IMR-90 (cell line): Measurements from ENCODE around the gene FARP1. TPM values are rescaled to one million over a fixed set of nuclear protein-coding genes. Genes with fewer than 3 reads are reported as not detected.

ENCODE experiments used
- ATAC-seq: fragments of 200-7000 bp; cut with Tn5 transposase; 2 replicates; pipeline ENCODE4 v1.9.1; 2020; ENCODE audit warnings: low read depth, mild to moderate bottlenecking, moderate library complexity
- BruUV-seq: library from RNA; stranded (reverse); fragments of 400-500 nt; replicated peaks from 2 replicates; lab custom pipeline; 2021; lab: Mats Ljungman, UMichigan
- CTCF ChIA-PET: fragments of 300-600 bp; formaldehyde crosslinking; extraction: SDS; loops from one replicate; lab custom pipeline; 2021; ENCODE audit warnings: antibody characterized with exemption; lab: Yijun Ruan, JAX
- POLR2A ChIA-PET: fragments of 300-600 bp; sonication (Branson Sonifier 250); formaldehyde crosslinking; loops from one replicate; lab custom pipeline; 2022; ENCODE audit warnings: antibody characterized with exemption; ENCODE audit not compliant: unreplicated experiment; lab: Charles Lee
- DNase-seq: peaks from one replicate; pipeline ENCODE4 v3.0.0; 2013
- H2AFZ ChIP-seq: replicated peaks from 2 replicates; pipeline ENCODE3; 2013; ENCODE audit warnings: low read length, mild to moderate bottlenecking; ENCODE audit not compliant: poor library complexity
- H2AK5ac ChIP-seq: 2 replicates; pipeline ENCODE4 v1.6.1; 2013; ENCODE audit warnings: low read depth, low read length, inconsistent platforms
- H2AK9ac ChIP-seq: replicated peaks from 2 replicates; pipeline ENCODE3; 2013; ENCODE audit warnings: mild to moderate bottlenecking, low read depth, low read length, moderate library complexity; ENCODE audit not compliant: poor library complexity
- H2BK120ac ChIP-seq: 2 replicates; pipeline ENCODE4 v1.6.1; 2013; ENCODE audit warnings: low read depth, low read length, inconsistent platforms
- H2BK15ac ChIP-seq: 3 replicates; pipeline ENCODE4 v1.6.1; 2013; ENCODE audit warnings: low read depth, low read length, inconsistent platforms
- H2BK20ac ChIP-seq: 2 replicates; pipeline ENCODE4 v1.6.1; 2013; ENCODE audit warnings: low read depth, mild to moderate bottlenecking, inconsistent platforms, low read length, moderate library complexity
- H2BK5ac ChIP-seq: 2 replicates; pipeline ENCODE4 v1.6.1; 2013; ENCODE audit warnings: mild to moderate bottlenecking, low read depth, low read length, inconsistent platforms; ENCODE audit not compliant: poor library complexity, severe bottlenecking
- H3K14ac ChIP-seq: replicated peaks from 2 replicates; pipeline ENCODE4 v1.6.1; 2013; ENCODE audit warnings: low read depth, low read length, inconsistent platforms
- H3K18ac ChIP-seq: 2 replicates; pipeline ENCODE4 v1.6.1; 2013; ENCODE audit warnings: low read depth, low read length, control low read depth
- H3K23ac ChIP-seq: 2 replicates; pipeline ENCODE4 v1.6.1; 2013; ENCODE audit warnings: low read depth, low read length, inconsistent platforms
- H3K27ac ChIP-seq: 2 replicates; pipeline ENCODE4 v1.5.1; 2013; ENCODE audit warnings: mild to moderate bottlenecking, control low read depth, low read length; ENCODE audit not compliant: insufficient read depth
- H3K27me3 ChIP-seq: 2 replicates; pipeline ENCODE4 v1.6.1; 2013; ENCODE audit warnings: low read length; ENCODE audit not compliant: control insufficient read depth, insufficient read depth
- H3K36me3 ChIP-seq: 2 replicates; pipeline ENCODE4 v1.6.1; 2013; ENCODE audit warnings: low read length, mixed read lengths; ENCODE audit not compliant: control insufficient read depth, insufficient read depth
- H3K4ac ChIP-seq: 2 replicates; pipeline ENCODE4 v1.6.1; 2013; ENCODE audit warnings: low read depth, low read length, inconsistent platforms
- H3K4me1 ChIP-seq: 2 replicates; pipeline ENCODE4 v1.6.1; 2013; ENCODE audit warnings: low read length, mixed read lengths; ENCODE audit not compliant: control insufficient read depth, insufficient read depth
- H3K4me2 ChIP-seq: 2 replicates; pipeline ENCODE4 v1.6.1; 2013; ENCODE audit warnings: low read depth, mild to moderate bottlenecking, control low read depth, low read length, moderate library complexity
- H3K4me3 ChIP-seq: 2 replicates; pipeline ENCODE4 v1.5.1; 2013; ENCODE audit warnings: low read depth, mild to moderate bottlenecking, control low read depth, low read length, moderate library complexity; ENCODE audit not compliant: insufficient read depth
- H3K56ac ChIP-seq: 2 replicates; pipeline ENCODE4 v1.6.1; 2013; ENCODE audit warnings: low read length, inconsistent platforms; ENCODE audit not compliant: insufficient read depth; ENCODE audit errors: extremely low read depth
- H3K79me1 ChIP-seq, 2 experiments: 2 replicates each; pipeline ENCODE4 v1.6.1; 2013; ENCODE audit warnings: low read length in 2 of 2, inconsistent platforms in 1 of 2, low read depth in 1 of 2
- H3K9ac ChIP-seq: 2 replicates; pipeline ENCODE4 v1.6.1; 2013; ENCODE audit warnings: low read depth, low read length, control low read depth
- H3K9me1 ChIP-seq: 2 replicates; pipeline ENCODE4 v1.6.1; 2013; ENCODE audit warnings: low read length, inconsistent platforms; ENCODE audit not compliant: insufficient read depth
- H3K9me3 ChIP-seq: 2 replicates; pipeline ENCODE4 v1.6.1; 2013; ENCODE audit warnings: low read length; ENCODE audit not compliant: control insufficient read depth, insufficient read depth
- H4K20me1 ChIP-seq: 2 replicates; pipeline ENCODE4 v1.6.1; 2013; ENCODE audit warnings: low read length, inconsistent platforms; ENCODE audit not compliant: insufficient read depth
- H4K5ac ChIP-seq: 2 replicates; pipeline ENCODE4 v1.6.1; 2013; ENCODE audit warnings: mild to moderate bottlenecking, low read depth, low read length, control low read depth
- H4K8ac ChIP-seq, 2 experiments: 2 replicates each; pipeline ENCODE4 v1.6.1; 2013; ENCODE audit warnings: low read depth in 2 of 2, low read length in 2 of 2, control low read depth in 1 of 2, inconsistent platforms in 1 of 2
- H4K91ac ChIP-seq: 2 replicates; pipeline ENCODE4 v1.6.1; 2013; ENCODE audit warnings: low read depth, low read length, inconsistent platforms; ENCODE audit not compliant: insufficient read depth
- BHLHE40 ChIP-seq: fragments of 150-350 bp; IDR thresholded peaks from 2 replicates; pipeline ENCODE4 v1.6.1; 2016; ENCODE audit warnings: mild to moderate bottlenecking, low read depth, low read length
- CEBPB ChIP-seq: IDR thresholded peaks from 2 replicates; pipeline ENCODE4 v1.6.1; 2012; ENCODE audit warnings: low read depth, low read length, improper control_type of control experiment
- CHD1 ChIP-seq: IDR thresholded peaks from 2 replicates; pipeline ENCODE4 v1.6.1; 2012; ENCODE audit warnings: low read depth, low read length, improper control_type of control experiment
- CTCF ChIP-seq: conservative IDR thresholded peaks from 2 replicates; pipeline ENCODE4 v1.5.1; 2012; ENCODE audit warnings: mild to moderate bottlenecking, low read depth, low read length, improper control_type of control experiment
- ELK1 ChIP-seq: fragments of 150-350 bp; IDR thresholded peaks from 2 replicates; pipeline ENCODE4 v1.6.1; 2016; ENCODE audit warnings: low read depth, mild to moderate bottlenecking, low read length, moderate library complexity, borderline replicate concordance
- FOS ChIP-seq: fragments of 150-350 bp; IDR thresholded peaks from 2 replicates; pipeline ENCODE4 v1.6.1; 2016; ENCODE audit warnings: low read depth, low read length
- MAFK ChIP-seq: IDR thresholded peaks from 2 replicates; pipeline ENCODE4 v1.6.1; 2012; ENCODE audit warnings: low read depth, low read length, improper control_type of control experiment
- MAZ ChIP-seq: IDR thresholded peaks from 2 replicates; pipeline ENCODE4 v1.6.1; 2012; ENCODE audit warnings: low read depth, mild to moderate bottlenecking, low read length, improper control_type of control experiment, moderate library complexity, borderline replicate concordance
- MXI1 ChIP-seq: IDR thresholded peaks from 2 replicates; pipeline ENCODE4 v1.6.1; 2012; ENCODE audit warnings: low read depth, mild to moderate bottlenecking, low read length, moderate library complexity, borderline replicate concordance
- NFE2L2 ChIP-seq: fragments of 150-350 bp; IDR thresholded peaks from 2 replicates; pipeline ENCODE4 v1.6.1; 2016; ENCODE audit warnings: low read depth, mild to moderate bottlenecking, low read length
- POLR2A ChIP-seq: IDR thresholded peaks from 2 replicates; pipeline ENCODE4 v1.6.1; 2012; ENCODE audit warnings: mild to moderate bottlenecking, low read depth, low read length
- RAD21 ChIP-seq: IDR thresholded peaks from 2 replicates; pipeline ENCODE4 v1.6.1; 2012; ENCODE audit warnings: low read length, improper control_type of control experiment
- RCOR1 ChIP-seq: IDR thresholded peaks from 2 replicates; pipeline ENCODE4 v1.6.1; 2012; ENCODE audit warnings: mild to moderate bottlenecking, low read length, improper control_type of control experiment; ENCODE audit not compliant: insufficient replicate concordance
- RFX5 ChIP-seq: IDR thresholded peaks from 2 replicates; pipeline ENCODE4 v1.8.0; 2012; ENCODE audit warnings: low read depth, mild to moderate bottlenecking, low read length, moderate library complexity
- SMC3 ChIP-seq: fragments of 150-350 bp; IDR thresholded peaks from 2 replicates; pipeline ENCODE4 v1.6.1; 2016; ENCODE audit warnings: low read depth, mild to moderate bottlenecking, antibody characterized with exemption, low read length, moderate library complexity
- USF2 ChIP-seq: fragments of 150-350 bp; IDR thresholded peaks from 2 replicates; pipeline ENCODE4 v1.6.1; 2017; ENCODE audit warnings: mild to moderate bottlenecking, antibody characterized with exemption, low read length, low read depth
- WGBS, 2 experiments: methylation state at CpG; one replicate each; pipeline versions ENCODE4 v1.1.5 to v1.1.7; 2013; ENCODE audit warnings: missing lambda C conversion rate in 2 of 2; ENCODE audit not compliant: insufficient read length in 1 of 2; ENCODE audit errors: extremely low coverage in 2 of 2; 5-methylcytosine and 5-hydroxymethylcytosine counted together
- dilution Hi-C: fragments of 300-500 bp; cut with HindIII; formaldehyde crosslinking; loops from one replicate; pipeline ENCODE4 v1.14.3; 2018; ENCODE audit warnings: low sequenced_read_pairs; ENCODE audit not compliant: unreplicated experiment
- in situ Hi-C: fragments of 300-500 bp; cut with MboI; formaldehyde crosslinking; loops from 3 replicates; pipeline ENCODE4 v1.14.3; 2019; ENCODE audit warnings: low sequenced_read_pairs, inconsistent platforms, mixed read lengths
- intact Hi-C: fragments of 100-400 bp; cut with micrococcal nuclease; formaldehyde crosslinking; loops from 2 replicates; pipeline ENCODE4 v1.10.0; 2022
- polyA plus RNA-seq, 3 experiments: library from polyadenylated mRNA; depleted of rRNA; stranded (reverse); fragments of >200 nt; gene quantifications; 2 replicates each; pipeline ENCODE4 v1.2.3, GENCODE V29; 2012; ENCODE audit warnings: low replicate concordance in 1 of 3
- total RNA-seq: library from RNA; depleted of rRNA; stranded (reverse); fragments of >200 nt; gene quantifications from 2 replicates; pipeline ENCODE4 v1.2.3, GENCODE V29; 2012

Gene FARP1
- total and polyA plus RNA-seq, 2 of the 4 experiments (the other 2 are of a cell fraction): 39.6 to 57.0 TPM

GRCh38 chr13:98100481-98100880 lies 42.4 kb upstream of the FARP1 start:
- DNase-seq (no peak), ATAC-seq (no peak)
- Histone ChIP-seq H3K56ac (no peak overlapping the region), H3K4me1 (peaks cover 7% of the 10 kb centered on the region), H3K4me2 (no peak overlapping the region), H3K27ac (no peak overlapping the region), H3K36me3 (no peaks in the 10 kb centered on the region), H3K18ac (no peak overlapping the region), H2AK5ac (peak overlapping the region; percentile 13; the same call in 1 of the 2 replicates), H3K9me1 (no peaks in the 10 kb centered on the region), H3K9ac (no peak overlapping the region), H2BK20ac (no peak overlapping the region), H3K14ac (no peak overlapping the region), H2BK120ac (no peak overlapping the region; the same call in 1 of the 2 replicates), H2BK15ac (no peak overlapping the region), H4K20me1 (no peaks in the 10 kb centered on the region), H3K4ac (no peak overlapping the region), H4K8ac (no peak overlapping the region), H2BK5ac (no peak overlapping the region), H3K79me1 (no peaks in the 10 kb centered on the region), H3K9me3 (no peaks in the 10 kb centered on the region), H3K27me3 (no peaks in the 10 kb centered on the region), H2AFZ (no peak overlapping the region), H4K91ac (no peak overlapping the region), H2AK9ac (no peak overlapping the region), H3K23ac (no peak overlapping the region), H4K5ac (no peak overlapping the region), H3K4me3 (no peak overlapping the region)
- in situ Hi-C loops: no loop called here
- dilution Hi-C loops: no loop called here
- TF ChIP-seq MXI1 (no peak), RAD21 (no peak), FOS (no peak), RFX5 (no peak), MAFK (no peak), CHD1 (no peak), USF2 (no peak), RCOR1 (no peak), SMC3 (no peak), ELK1 (no peak), POLR2A (no peak), CTCF (no peak), MAZ (no peak), BHLHE40 (no peak), NFE2L2 (no peak), CEBPB (no peak)
- ChIA-PET CTCF (no interaction called here), POLR2A (no interaction called here)
- intact Hi-C loops: no loop called here
- 78% methylated on average over 6 of the region's 10 CpGs; no CpG with 5 or more reads in 1 of the 2 experiments for WGBS, 2 experiments
- no TSS peak for BruUV-seq
